Activated CD4-positive, alpha-beta T cell treated with anti-CD3 and anti-CD28 coated beads, Interleukin-2, amount 10 ng/mL, durations not matched to agents 7 days and 5 days (primary cell): Measurements from ENCODE around the gene PLG. TPM values are rescaled to one million over a fixed set of nuclear protein-coding genes. Genes with fewer than 3 reads are reported as not detected.
"Not testable (repeated sequence)": the region's sequence is repeated elsewhere in the genome, so short reads cannot be mapped to it uniquely, and the experiment has no call there.

Experiments used
- CTCF ChIA-PET: fragments of 350-600 bp; sonication (Branson Sonifier 250); formaldehyde crosslinking; loops from one replicate; lab custom pipeline; 2021; ENCODE audit warnings: antibody characterized with exemption; lab: Charles Lee
- POLR2A ChIA-PET: fragments of 350-600 bp; sonication (Branson Sonifier 250); formaldehyde crosslinking; loops from one replicate; lab custom pipeline; 2021; ENCODE audit warnings: antibody characterized with exemption; lab: Charles Lee
- DNase-seq: peaks from one replicate; pipeline ENCODE4 v3.0.0-alpha.2; 2020
- H3K27ac Mint-ChIP-seq: one replicate; pipeline ENCODE4 v1.8.0; 2021; ENCODE audit warnings: mild to moderate bottlenecking, moderate library complexity, mixed read lengths
- H3K27me3 Mint-ChIP-seq: one replicate; pipeline ENCODE4 v1.8.0; 2021; ENCODE audit warnings: mixed read lengths
- H3K36me3 Mint-ChIP-seq: one replicate; pipeline ENCODE4 v1.8.0; 2021; ENCODE audit warnings: low read depth, mixed read lengths
- H3K4me1 Mint-ChIP-seq: one replicate; pipeline ENCODE4 v1.8.0; 2021; ENCODE audit warnings: mixed read lengths
- H3K4me3 Mint-ChIP-seq: one replicate; pipeline ENCODE4 v1.8.0; 2021; ENCODE audit warnings: mild to moderate bottlenecking, moderate library complexity, mixed read lengths
- H3K9me3 Mint-ChIP-seq: one replicate; pipeline ENCODE4 v1.8.0; 2021; ENCODE audit warnings: mixed read lengths
- total RNA-seq, 2 experiments: library from RNA; stranded (reverse); gene quantifications; one replicate each; pipeline ENCODE4 v1.2.3, GENCODE V29; 2021

Gene PLG
- total RNA-seq, 2 experiments from 2014 or later = 0.32 TPM; not detected in 1

GRCh38 chr6:160734627-160735026 lies 32.6 kb downstream of the PLG start:
- no peaks in the 10 kb centered on the region for H3K27me3 Mint-ChIP-seq
- ChIA-PET POLR2A (no interaction called here), CTCF (interaction anchor here (1.6 kb wide), 1 partner anchor 639 kb away, joined by 3 read pairs; no protein-coding TSS in a partner anchor)
- no peaks in the 10 kb centered on the region for H3K36me3 Mint-ChIP-seq
- H3K27ac Mint-ChIP-seq = no peak overlapping the region
- no peaks in the 10 kb centered on the region for H3K4me1 Mint-ChIP-seq
- no peak overlapping the region for H3K4me3 Mint-ChIP-seq
- no peaks in the 10 kb centered on the region for H3K9me3 Mint-ChIP-seq
- DNase-seq = no peak

DNA sequence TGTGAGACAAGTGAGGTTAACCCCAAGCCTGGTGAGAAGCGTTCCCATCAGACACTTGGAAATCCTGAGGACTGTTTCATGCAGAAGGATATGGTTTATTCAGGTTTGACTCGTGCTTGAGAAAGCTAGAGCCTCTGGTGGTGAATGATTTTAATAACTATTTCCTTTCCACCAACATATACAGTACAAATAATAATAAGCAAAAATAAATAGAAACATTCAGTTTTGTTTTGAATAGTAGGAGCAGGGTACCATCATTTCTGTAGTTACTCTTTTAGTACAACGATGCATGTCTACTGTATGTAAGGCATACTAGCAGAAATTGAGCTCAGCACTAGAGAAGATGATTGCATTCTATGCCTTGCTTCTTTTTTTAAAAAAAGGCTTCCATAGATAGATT lies 33.5 kb downstream of the PLG start:
- Mint-ChIP-seq H3K27ac (no peak overlapping the region), H3K27me3 (no peaks in the 10 kb centered on the region), H3K4me3 (no peak overlapping the region), H3K36me3 (no peaks in the 10 kb centered on the region), H3K4me1 (no peaks in the 10 kb centered on the region), H3K9me3 (no peaks in the 10 kb centered on the region)
- ChIA-PET CTCF (no interaction called here), POLR2A (no interaction called here)
- no peak for DNase-seq

DNA sequence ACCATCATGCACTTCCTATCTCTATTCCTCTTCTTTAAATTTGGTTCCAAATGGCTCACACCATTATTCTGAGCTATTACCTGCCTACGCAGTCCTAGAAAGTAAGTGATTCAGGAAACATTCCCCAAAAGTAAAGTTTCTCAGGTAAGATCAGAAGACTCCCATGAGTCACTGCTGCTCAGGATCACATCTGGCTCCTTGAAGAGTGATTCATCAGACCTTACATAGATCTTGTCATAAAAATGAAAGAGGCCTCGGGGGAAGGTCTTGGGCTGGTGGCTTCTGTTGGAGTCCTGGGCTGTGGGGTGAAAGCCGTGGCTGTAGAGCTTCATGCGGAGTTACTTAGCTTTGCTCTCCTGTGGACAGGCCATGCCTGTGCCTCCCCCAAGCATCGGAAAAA lies 35.9 kb downstream of the PLG start:
- no peak for DNase-seq
- Mint-ChIP-seq H3K4me3 (no peak overlapping the region), H3K27me3 (no peaks in the 10 kb centered on the region), H3K36me3 (no peaks in the 10 kb centered on the region), H3K27ac (no peak overlapping the region), H3K9me3 (no peaks in the 10 kb centered on the region), H3K4me1 (no peaks in the 10 kb centered on the region)
- ChIA-PET CTCF (interaction anchor here (1.3 kb wide), 1 partner anchor 633 kb away, joined by 3 read pairs; no protein-coding TSS in a partner anchor), POLR2A (no interaction called here)

DNA sequence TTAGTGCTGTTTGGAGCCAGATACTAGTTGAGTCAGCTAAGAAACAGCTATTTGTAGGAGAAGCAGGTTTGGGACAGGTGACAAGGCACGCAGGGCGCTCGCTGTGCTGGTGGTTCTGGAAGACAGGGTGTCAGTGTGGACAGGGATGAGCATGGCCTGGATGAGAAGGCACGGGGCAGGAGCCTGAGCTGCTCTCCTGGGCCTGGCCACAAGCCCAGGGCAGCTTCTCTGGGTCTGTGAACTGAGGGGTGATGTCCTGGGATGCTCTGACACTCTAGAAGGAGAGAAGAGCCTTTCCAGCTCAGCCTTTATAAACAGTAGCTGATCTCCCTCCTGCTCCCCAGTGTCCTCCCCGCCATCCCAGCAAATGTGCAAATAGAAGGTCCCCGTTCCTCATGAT lies 37.9 kb downstream of the PLG start:
- no peak for DNase-seq
- Mint-ChIP-seq H3K4me3 (no peak overlapping the region), H3K27ac (no peak overlapping the region), H3K9me3 (no peaks in the 10 kb centered on the region), H3K27me3 (peaks cover 11% of the 10 kb centered on the region), H3K4me1 (no peaks in the 10 kb centered on the region), H3K36me3 (no peaks in the 10 kb centered on the region)
- POLR2A ChIA-PET = no interaction called here
- CTCF ChIA-PET = interaction anchor here (0.5 to 0.7 kb wide), 2 partner anchors 523 to 668 kb away, joined by 3 read pairs; no protein-coding TSS in a partner anchor

- DNase-seq, CTCF ChIA-PET, H3K9me3 Mint-ChIP-seq, POLR2A ChIA-PET, H3K27ac Mint-ChIP-seq, H3K4me1 Mint-ChIP-seq, H3K36me3 Mint-ChIP-seq, H3K4me3 Mint-ChIP-seq: not testable (repeated sequence)
- H3K27me3 Mint-ChIP-seq = peaks cover 11% of the 10 kb centered on the region
Observed at GRCh38 chr6:160741012-160741411, 39.0 kb downstream of the PLG start.

DNA sequence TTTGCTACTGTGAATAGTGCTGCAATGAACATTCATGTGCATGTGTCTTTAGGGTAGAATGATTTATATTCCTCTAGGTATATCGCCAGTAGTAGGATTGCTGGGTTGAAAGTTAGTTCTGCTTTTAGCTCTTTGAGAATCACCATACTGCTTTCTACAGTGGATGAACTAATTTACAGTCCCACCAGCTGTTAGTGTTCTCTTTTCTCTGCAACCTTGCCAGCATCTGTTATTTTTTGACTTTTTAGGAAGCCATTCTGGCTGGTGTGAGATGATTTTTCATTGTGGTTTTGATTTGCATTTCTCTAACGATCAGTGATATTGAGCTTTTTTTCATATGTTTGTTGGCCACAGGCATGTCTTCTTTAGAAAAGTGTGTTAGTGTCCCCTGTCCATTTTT lies 40.0 kb downstream of the PLG start:
- Mint-ChIP-seq H3K4me3 (no peak overlapping the region), H3K27me3 (peaks cover 11% of the 10 kb centered on the region), H3K4me1 (no peaks in the 10 kb centered on the region), H3K9me3 (no peaks in the 10 kb centered on the region), H3K36me3 (no peaks in the 10 kb centered on the region), H3K27ac (no peak overlapping the region)
- POLR2A ChIA-PET = interaction anchor here (0.6 kb wide), 1 partner anchor 532 kb away, joined by 3 read pairs; the partner anchor contains the start of gene AGPAT4
- DNase-seq = no peak
- CTCF ChIA-PET = interaction anchor here (0.6 kb wide), 1 partner anchor 1134 kb away, joined by 3 read pairs; no protein-coding TSS in a partner anchor

DNA sequence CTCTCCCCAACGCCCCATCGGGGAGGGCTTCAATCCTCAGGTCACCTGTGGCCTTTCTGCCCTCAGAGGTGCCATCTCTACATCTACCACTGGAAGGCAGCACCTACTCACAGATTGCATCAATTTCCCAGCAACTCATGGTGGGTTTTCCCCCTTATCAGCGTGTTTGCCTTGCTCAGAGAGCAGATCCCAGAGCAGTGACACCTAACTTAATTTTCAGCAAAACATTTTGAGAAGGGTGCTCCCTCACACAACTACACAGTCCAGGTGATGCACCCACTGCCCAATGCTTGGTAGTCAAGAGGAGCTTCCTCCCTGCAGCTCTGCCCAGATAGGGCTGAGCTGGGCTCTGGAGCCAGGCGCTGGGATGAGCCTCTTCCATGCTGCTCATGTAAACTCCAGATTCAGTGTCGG lies 48.2 kb downstream of the PLG start:
- no peak for DNase-seq
- CTCF ChIA-PET = no interaction called here
- no peaks in the 10 kb centered on the region for H3K4me1 Mint-ChIP-seq
- H3K27me3 Mint-ChIP-seq = no peaks in the 10 kb centered on the region
- H3K4me3 Mint-ChIP-seq = no peak overlapping the region
- POLR2A ChIA-PET = no interaction called here
- H3K36me3 Mint-ChIP-seq = no peaks in the 10 kb centered on the region
- no peak overlapping the region for H3K27ac Mint-ChIP-seq
- H3K9me3 Mint-ChIP-seq = no peaks in the 10 kb centered on the region

DNA sequence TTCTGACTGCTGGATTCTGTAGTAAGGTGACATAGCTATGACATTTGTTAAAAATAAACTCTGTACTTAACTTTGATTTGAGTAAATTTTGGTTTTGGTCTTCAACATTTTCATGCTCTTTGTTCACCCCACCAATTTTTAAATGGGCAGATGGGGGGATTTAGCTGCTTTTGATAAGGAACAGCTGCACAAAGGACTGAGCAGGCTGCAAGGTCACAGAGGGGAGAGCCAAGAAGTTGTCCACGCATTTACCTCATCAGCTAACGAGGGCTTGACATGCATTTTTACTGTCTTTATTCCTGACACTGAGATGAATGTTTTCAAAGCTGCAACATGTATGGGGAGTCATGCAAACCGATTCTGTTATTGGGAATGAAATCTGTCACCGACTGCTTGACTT lies 51.2 kb downstream of the PLG start:
- DNase-seq, POLR2A ChIA-PET, H3K27me3 Mint-ChIP-seq, H3K4me1 Mint-ChIP-seq, H3K4me3 Mint-ChIP-seq, H3K36me3 Mint-ChIP-seq, H3K9me3 Mint-ChIP-seq, H3K27ac Mint-ChIP-seq, CTCF ChIA-PET: not testable (repeated sequence)

DNA sequence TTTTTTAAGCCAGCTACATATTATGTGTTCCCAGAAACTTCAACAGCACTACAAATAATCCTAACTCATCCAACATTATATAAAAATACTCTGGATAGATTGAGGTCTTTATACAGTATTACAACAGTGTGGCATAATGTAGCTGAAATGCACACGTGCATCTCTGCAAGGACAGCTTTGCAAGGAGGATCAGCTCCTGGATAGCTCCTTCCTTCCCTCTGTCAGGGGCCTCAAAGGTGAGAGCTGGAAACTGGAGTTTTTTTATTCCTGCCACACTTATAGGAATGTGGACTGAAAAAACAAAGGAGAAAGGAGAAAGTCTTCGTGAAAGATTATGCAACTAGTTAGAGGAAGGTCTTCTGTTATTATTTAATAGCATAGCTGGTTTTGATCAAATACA lies 53.1 kb downstream of the PLG start:
- Mint-ChIP-seq H3K36me3 (no peaks in the 10 kb centered on the region), H3K4me3 (no peak overlapping the region), H3K4me1 (no peaks in the 10 kb centered on the region), H3K27me3 (peaks cover 2% of the 10 kb centered on the region), H3K9me3 (no peaks in the 10 kb centered on the region), H3K27ac (no peak overlapping the region)
- no peak for DNase-seq
- POLR2A ChIA-PET = no interaction called here
- CTCF ChIA-PET = no interaction called here

DNA sequence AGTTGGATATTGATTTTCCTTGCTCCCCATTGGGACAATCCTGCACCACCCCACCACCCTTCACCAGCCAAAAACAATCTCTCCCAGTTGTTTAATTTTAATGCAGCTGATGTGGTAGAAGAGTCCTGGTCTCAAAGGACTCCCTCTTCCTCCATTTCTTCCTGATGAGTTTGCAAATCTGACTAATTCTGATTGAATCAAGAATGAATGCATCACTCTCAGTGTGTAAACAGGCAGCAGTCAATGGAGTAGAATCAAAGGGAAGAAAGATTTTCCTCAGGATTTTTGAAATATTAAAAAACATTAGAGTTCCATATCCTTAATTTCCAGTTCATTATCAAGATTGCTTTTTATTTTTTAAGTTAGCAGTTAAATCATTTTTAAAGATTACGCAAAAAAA lies 54.0 kb downstream of the PLG start:
- ChIA-PET CTCF (no interaction called here), POLR2A (no interaction called here)
- Mint-ChIP-seq H3K4me1 (no peaks in the 10 kb centered on the region), H3K36me3 (no peaks in the 10 kb centered on the region), H3K9me3 (no peaks in the 10 kb centered on the region), H3K27me3 (peaks cover 2% of the 10 kb centered on the region), H3K4me3 (no peak overlapping the region), H3K27ac (no peak overlapping the region)
- no peak for DNase-seq

- DNase-seq = no peak
- Mint-ChIP-seq H3K9me3 (no peaks in the 10 kb centered on the region), H3K4me3 (no peak overlapping the region), H3K36me3 (no peaks in the 10 kb centered on the region), H3K4me1 (no peaks in the 10 kb centered on the region), H3K27me3 (peaks cover 2% of the 10 kb centered on the region), H3K27ac (no peak overlapping the region)
- POLR2A ChIA-PET = no interaction called here
- CTCF ChIA-PET = no interaction called here
Observed at GRCh38 chr6:160756871-160757270, 54.8 kb downstream of the PLG start.

DNA sequence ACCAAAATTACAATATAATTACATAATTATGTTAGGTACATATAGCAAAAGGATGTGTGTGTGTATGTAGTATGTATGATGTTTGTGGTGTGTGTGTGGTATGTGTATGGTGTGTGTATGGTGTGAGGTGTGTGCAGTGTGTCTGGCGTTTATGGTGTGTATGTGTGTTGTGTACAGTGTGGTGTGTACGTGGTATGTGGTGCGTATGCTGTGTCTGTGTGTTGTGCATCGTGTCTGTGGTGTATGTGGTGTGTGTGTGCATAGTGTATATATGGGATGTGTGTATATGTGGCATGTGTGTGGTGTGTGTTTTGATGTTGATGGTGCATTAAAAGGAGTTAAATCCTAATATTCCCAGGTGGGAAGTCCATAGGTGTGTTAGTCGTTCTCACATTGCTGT lies 62.8 kb downstream of the PLG start:
- Mint-ChIP-seq H3K27me3 (peaks cover 26% of the 10 kb centered on the region), H3K27ac (no peak overlapping the region), H3K9me3 (no peaks in the 10 kb centered on the region), H3K4me3 (no peak overlapping the region), H3K36me3 (no peaks in the 10 kb centered on the region), H3K4me1 (peaks cover 6% of the 10 kb centered on the region)
- ChIA-PET CTCF (no interaction called here), POLR2A (no interaction called here)
- DNase-seq = no peak

DNA sequence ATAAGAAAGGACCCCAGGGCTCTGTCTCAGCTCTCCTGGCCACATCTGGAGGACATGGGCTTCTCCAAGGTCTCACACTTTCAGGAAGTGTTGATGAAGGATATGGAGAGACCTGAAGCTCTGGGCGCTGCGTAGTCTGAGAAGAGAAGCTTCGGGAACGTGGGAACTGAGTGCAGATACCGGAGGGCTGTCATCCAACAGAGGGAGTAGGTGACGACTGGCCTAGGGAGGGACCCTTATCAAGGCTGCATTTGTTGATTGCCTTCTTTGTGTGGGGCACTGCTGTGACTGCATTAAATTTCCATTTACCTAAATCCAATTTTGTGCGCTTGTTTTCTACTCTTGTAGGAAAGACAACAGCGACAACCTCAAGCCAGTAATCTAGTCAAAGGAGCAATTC lies 63.4 kb downstream of the PLG start:
- no peak overlapping the region for H3K27ac Mint-ChIP-seq
- POLR2A ChIA-PET = no interaction called here

DNA sequence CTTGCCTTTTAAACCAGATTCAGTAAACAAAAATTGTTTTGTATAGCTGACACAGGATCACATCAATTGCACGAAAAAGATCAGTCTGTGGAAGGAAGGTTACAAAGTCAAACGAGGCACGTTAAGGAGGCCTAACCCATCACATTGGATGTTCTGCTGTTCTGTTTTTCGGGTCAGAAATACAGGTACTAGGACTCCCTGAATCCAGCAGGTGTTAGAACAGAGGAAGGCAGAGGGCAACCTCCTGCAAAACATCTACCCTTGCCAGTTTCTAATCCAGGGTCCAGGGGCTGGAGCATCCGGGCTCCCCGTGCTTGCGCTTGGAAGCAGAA lies 64.6 kb downstream of the PLG start:
- CTCF ChIA-PET = no interaction called here
- Mint-ChIP-seq H3K4me1 (peaks cover 6% of the 10 kb centered on the region), H3K27ac (no peak overlapping the region), H3K36me3 (no peaks in the 10 kb centered on the region), H3K27me3 (peaks cover 26% of the 10 kb centered on the region), H3K9me3 (no peaks in the 10 kb centered on the region), H3K4me3 (no peak overlapping the region)
- DNase-seq = no peak
- POLR2A ChIA-PET = no interaction called here

More for the DNA sequence above, 63.4 kb downstream of the PLG start:
- CTCF ChIA-PET = interaction anchor here (0.6 kb wide), 1 partner anchor 599 kb away, joined by 3 read pairs; no protein-coding TSS in a partner anchor
- Mint-ChIP-seq H3K36me3 (no peaks in the 10 kb centered on the region), H3K27me3 (peaks cover 26% of the 10 kb centered on the region), H3K9me3 (no peaks in the 10 kb centered on the region), H3K4me1 (peaks cover 6% of the 10 kb centered on the region), H3K4me3 (no peak overlapping the region)
- no peak for DNase-seq
